Measurements from ENCODE around the gene RAD51AP1. TPM values are rescaled to one million over a fixed set of nuclear protein-coding genes. Genes with fewer than 3 reads are reported as not detected.

RAD51AP1 gene
- total RNA-seq, 2 experiments from 2014 or later, result 69.2 to 81.3 TPM

- Histone ChIP-seq H4K20me1 (ENCODE audit: insufficient read depth, low read length) (no peaks in the 10 kb centered on the region), H3K9me3 (ENCODE audit: low read length) (no peaks in the 10 kb centered on the region), H3K36me3 (ENCODE audit: insufficient read depth, low read length) (peaks cover 84% of the 10 kb centered on the region), H3K27ac (ENCODE audit: low read depth, low read length, poor library complexity, severe bottlenecking) (no peak overlapping the region), H3K9me2 (ENCODE audit: insufficient read depth, low read length) (no peaks in the 10 kb centered on the region), H3K79me2 (ENCODE audit: insufficient read depth, low read depth, low read length) (0 out of 2 replicates have a peak, but pooled peaks cover 4% of the 10 kb centered on the region), H3K4me2 (ENCODE audit: low read length) (no peak overlapping the region), H2AFZ (ENCODE audit: low read length) (no peak overlapping the region), H3K4me1 (ENCODE audit: insufficient read depth, low read length, poor library complexity, severe bottlenecking) (no peaks in the 10 kb centered on the region), H3K4me3 (ENCODE audit: low read depth, low read length, poor library complexity, severe bottlenecking) (no peak overlapping the region)
- BruUV-seq (replicated peaks), result no TSS peak
- ChIA-PET CTCF (ENCODE audit: unreplicated experiment) (no interaction called here), POLR2A (interaction anchor here (0.5 kb wide), 1 partner anchor 231 kb away, joined by 3 read pairs; no protein-coding TSS in a partner anchor)
- TF ChIP-seq EZH2phosphoT487 (IDR thresholded peaks at IDR 0.05; ENCODE audit: borderline replicate concordance, low read depth, low read length), result no peak
- TF ChIP-seq CTCF (conservative IDR thresholded peaks at IDR 0.05; ENCODE audit: low read length), result no peak
- no peak for DNase-seq (ENCODE audit: low spot score)
- intact Hi-C loops (cut with micrococcal nuclease; ENCODE audit: unreplicated experiment), result no loop called here
These were observed 18.2 kb downstream of the RAD51AP1 start for GRCh38 chr12:4556735-4557530.

GRCh38 chr12:4557586-4557985 lies 18.9 kb downstream of the RAD51AP1 start:
- Histone ChIP-seq H3K27ac (ENCODE audit: low read depth, low read length, poor library complexity, severe bottlenecking) (no peak overlapping the region), H3K4me2 (ENCODE audit: low read length) (no peak overlapping the region), H3K4me3 (ENCODE audit: low read depth, low read length, poor library complexity, severe bottlenecking) (no peak overlapping the region), H2AFZ (ENCODE audit: low read length) (no peak overlapping the region), H4K20me1 (ENCODE audit: insufficient read depth, low read length) (no peaks in the 10 kb centered on the region), H3K4me1 (ENCODE audit: insufficient read depth, low read length, poor library complexity, severe bottlenecking) (no peaks in the 10 kb centered on the region), H3K9me2 (ENCODE audit: insufficient read depth, low read length) (no peaks in the 10 kb centered on the region), H3K79me2 (ENCODE audit: insufficient read depth, low read depth, low read length) (0 out of 2 replicates have a peak, but pooled peaks cover 4% of the 10 kb centered on the region), H3K36me3 (ENCODE audit: insufficient read depth, low read length) (peaks cover 78% of the 10 kb centered on the region), H3K9me3 (ENCODE audit: low read length) (no peaks in the 10 kb centered on the region)
- CTCF ChIA-PET (ENCODE audit: unreplicated experiment), result no interaction called here
- no TSS peak for BruUV-seq (replicated peaks)
- no peak for DNase-seq (ENCODE audit: low spot score)
- intact Hi-C loops (cut with micrococcal nuclease; ENCODE audit: unreplicated experiment), result no loop called here
- POLR2A ChIA-PET, result interaction anchor here (0.5 kb wide), 1 partner anchor 232 kb away, joined by 3 read pairs; no protein-coding TSS in a partner anchor
- TF ChIP-seq EZH2phosphoT487 (IDR thresholded peaks at IDR 0.05; ENCODE audit: borderline replicate concordance, low read depth, low read length) (no peak), CTCF (conservative IDR thresholded peaks at IDR 0.05; ENCODE audit: low read length) (no peak)

- no peaks in the 10 kb centered on the region for H3K79me2 ChIP-seq (ENCODE audit: insufficient read depth, low read depth, low read length)
- H3K9me2 ChIP-seq (ENCODE audit: insufficient read depth, low read length), result no peaks in the 10 kb centered on the region
- DNase-seq (ENCODE audit: low spot score), result no peak
- CTCF ChIA-PET (ENCODE audit: unreplicated experiment), result no interaction called here
- no peaks in the 10 kb centered on the region for H3K9me3 ChIP-seq (ENCODE audit: low read length)
- H3K27ac ChIP-seq (ENCODE audit: low read depth, low read length, poor library complexity, severe bottlenecking), result no peak overlapping the region
- peaks cover 72% of the 10 kb centered on the region for H3K36me3 ChIP-seq (ENCODE audit: insufficient read depth, low read length)
- POLR2A ChIA-PET, result no interaction called here
- no TSS peak for BruUV-seq (replicated peaks)
- H2AFZ ChIP-seq (ENCODE audit: low read length), result no peak overlapping the region
- no peaks in the 10 kb centered on the region for H3K4me1 ChIP-seq (ENCODE audit: insufficient read depth, low read length, poor library complexity, severe bottlenecking)
- intact Hi-C loops (cut with micrococcal nuclease; ENCODE audit: unreplicated experiment), result no loop called here
- H4K20me1 ChIP-seq (ENCODE audit: insufficient read depth, low read length), result no peaks in the 10 kb centered on the region
- H3K4me3 ChIP-seq (ENCODE audit: low read depth, low read length, poor library complexity, severe bottlenecking), result no peak overlapping the region
- TF ChIP-seq CTCF (conservative IDR thresholded peaks at IDR 0.05; ENCODE audit: low read length) (no peak), EZH2phosphoT487 (IDR thresholded peaks at IDR 0.05; ENCODE audit: borderline replicate concordance, low read depth, low read length) (no peak)
- no peak overlapping the region for H3K4me2 ChIP-seq (ENCODE audit: low read length)
These were observed 19.5 kb downstream of the RAD51AP1 start for GRCh38 chr12:4558171-4558570.
